WTC11 (cell line): ENCODE results near the gene ARL15.

ENCODE experiments used
- CBFB ChIP-seq: sonication (generic); formaldehyde crosslinking; IDR thresholded peaks from 2 replicates; pipeline ENCODE4 v1.8.1; 2022; ENCODE audit warnings: mild to moderate bottlenecking, low read depth, missing genetic modification reagents
- RORB ChIP-seq: fragments of 250-450 bp; sonication (Bioruptor Pico); IDR thresholded peaks from 2 replicates; pipeline ENCODE4 v1.9.0; 2021; ENCODE audit warnings: mild to moderate bottlenecking
- TF ChIP-seq, protein P1 (sequence below): fragments of 200-600 bp; IDR thresholded peaks from 2 replicates; pipeline ENCODE4 v1.8.0; 2022; ENCODE audit warnings: antibody characterized with exemption

DNA sequence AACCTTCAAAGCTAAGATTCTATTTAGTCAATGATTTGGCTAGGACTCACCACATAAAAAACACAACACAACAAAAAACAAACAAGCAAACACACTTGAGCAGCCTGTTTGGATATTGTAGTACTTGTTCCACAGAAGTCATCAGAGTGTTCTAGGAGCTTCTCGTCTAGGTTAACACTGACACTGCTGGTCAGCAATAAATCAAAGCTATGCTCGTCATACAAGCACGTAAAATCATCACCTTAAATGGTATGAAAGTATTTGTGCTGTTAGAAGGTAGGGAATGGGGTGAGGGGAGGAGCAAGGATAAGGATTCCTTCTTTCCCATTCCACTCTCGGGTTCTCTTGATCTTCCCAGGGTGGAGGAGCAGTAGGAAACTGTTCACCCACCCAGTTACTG, 88.0 kb downstream of the ARL15 start:
- TF ChIP-seq RORB (CRISPR knock-in tag): no peak
- TF ChIP-seq, protein P1, sequence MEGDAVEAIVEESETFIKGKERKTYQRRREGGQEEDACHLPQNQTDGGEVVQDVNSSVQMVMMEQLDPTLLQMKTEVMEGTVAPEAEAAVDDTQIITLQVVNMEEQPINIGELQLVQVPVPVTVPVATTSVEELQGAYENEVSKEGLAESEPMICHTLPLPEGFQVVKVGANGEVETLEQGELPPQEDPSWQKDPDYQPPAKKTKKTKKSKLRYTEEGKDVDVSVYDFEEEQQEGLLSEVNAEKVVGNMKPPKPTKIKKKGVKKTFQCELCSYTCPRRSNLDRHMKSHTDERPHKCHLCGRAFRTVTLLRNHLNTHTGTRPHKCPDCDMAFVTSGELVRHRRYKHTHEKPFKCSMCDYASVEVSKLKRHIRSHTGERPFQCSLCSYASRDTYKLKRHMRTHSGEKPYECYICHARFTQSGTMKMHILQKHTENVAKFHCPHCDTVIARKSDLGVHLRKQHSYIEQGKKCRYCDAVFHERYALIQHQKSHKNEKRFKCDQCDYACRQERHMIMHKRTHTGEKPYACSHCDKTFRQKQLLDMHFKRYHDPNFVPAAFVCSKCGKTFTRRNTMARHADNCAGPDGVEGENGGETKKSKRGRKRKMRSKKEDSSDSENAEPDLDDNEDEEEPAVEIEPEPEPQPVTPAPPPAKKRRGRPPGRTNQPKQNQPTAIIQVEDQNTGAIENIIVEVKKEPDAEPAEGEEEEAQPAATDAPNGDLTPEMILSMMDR: no peak
- no peak for TF ChIP-seq CBFB
